Hypothalamus (tissue), 51 donors: Measurements from ENCODE around the gene GARIN5B.
A peak's percentile ranks its signal among the peaks of the same experiment; 100 is the strongest.

Experiments
- DNase-seq, 51 donors: peaks; one replicate each; lab custom pipeline; 2025; lab: John Stamatoyannopoulos, UW

GARIN5B gene

GRCh38 chr19:55389386-55390317, 26.6 kb upstream of the GARIN5B start:
- no peak for DNase-seq

GRCh38 chr19:55387736-55388497, 24.9 kb upstream of the GARIN5B start:
- no peak for DNase-seq

- DNase-seq, result peak in 1 of 51 donors; percentile 44
Measured at GRCh38 chr19:55386493-55386971, 23.5 kb upstream of the GARIN5B start.

- DNase-seq, result peak in 50 of 51 donors; percentile 42 to 100 (median 97)
Measured at GRCh38 chr19:55385724-55386492, 22.8 kb upstream of the GARIN5B start, which contains the start of gene RPL28. Gene RPL28 (plus strand): TSS chr19:55385932. CDS start chr19:55386358, 426 bp downstream.

GRCh38 chr19:55384920-55385723, 22.1 kb upstream of the GARIN5B start:
- DNase-seq, result peak in 50 of 51 donors; percentile 41 to 99 (median 88)

GRCh38 chr19:55384131-55384919, 21.3 kb upstream of the GARIN5B start, which contains the start of gene TMEM238:
Gene TMEM238 (minus strand): TSS chr19:55384292. CDS start chr19:55384259, 33 bp downstream.
- peak in 14 of 51 donors; percentile 16 to 74 (median 42) for DNase-seq

- peak in 35 of 51 donors; percentile 5 to 68 (median 31) for DNase-seq
Measured at GRCh38 chr19:55383279-55384130, 20.4 kb upstream of the GARIN5B start.

- no peak for DNase-seq
Measured at GRCh38 chr19:55382522-55383054, 19.5 kb upstream of the GARIN5B start.

GRCh38 chr19:55382013-55382412, 19.0 kb upstream of the GARIN5B start:
- no peak for DNase-seq

- no peak for DNase-seq
Measured at GRCh38 chr19:55379174-55379573, 16.1 kb upstream of the GARIN5B start.

- DNase-seq, result no peak
Measured at GRCh38 chr19:55377356-55378131, 14.5 kb upstream of the GARIN5B start.

GRCh38 chr19:55376241-55376933, 13.3 kb upstream of the GARIN5B start, which contains the start of gene TMEM190:
Gene TMEM190 (plus strand): TSS chr19:55376826. CDS start chr19:55376854, 28 bp downstream.
- no peak for DNase-seq

- DNase-seq, result no peak
Measured at GRCh38 chr19:55373993-55374757, 11.1 kb upstream of the GARIN5B start.

GRCh38 chr19:55373306-55373992, 10.4 kb upstream of the GARIN5B start:
- no peak for DNase-seq
